GM23338 (cell line): ENCODE data around the gene LMBRD1.

Experiments
- CREB1 ChIP-seq: fragments of 250-450 bp; sonication (Bioruptor Pico); IDR thresholded peaks from 2 replicates; pipeline ENCODE4 v1.5.0; 2020; ENCODE audit warnings: low read depth, mild to moderate bottlenecking, moderate library complexity
- EZH2 ChIP-seq: fragments of 200-600 bp; sonication (generic); IDR thresholded peaks from one replicate; pipeline ENCODE4 v1.8.0; 2017; ENCODE audit warnings: antibody characterized with exemption, mild to moderate bottlenecking, low read depth; ENCODE audit not compliant: unreplicated experiment
- EZH2phosphoT487 ChIP-seq: fragments of 200-600 bp; sonication (generic); IDR thresholded peaks from one replicate; pipeline ENCODE4 v1.8.1; 2018; ENCODE audit warnings: antibody characterized with exemption; ENCODE audit not compliant: unreplicated experiment
- JUNB ChIP-seq: IDR thresholded peaks from one replicate; pipeline ENCODE4 v1.6.1; 2016; ENCODE audit warnings: antibody characterized with exemption; ENCODE audit not compliant: unreplicated experiment
- NANOG ChIP-seq: IDR thresholded peaks from 2 replicates; pipeline ENCODE4 v1.6.1; 2016; ENCODE audit warnings: antibody characterized with exemption, borderline replicate concordance
- POLR2AphosphoS5 ChIP-seq: IDR thresholded peaks from 2 replicates; pipeline ENCODE4 v1.6.1; 2016; ENCODE audit warnings: antibody characterized with exemption, low read depth
- TF ChIP-seq, protein P1 (sequence below), 2 experiments: fragments of 200-600 bp in 1 of 2; sonication (generic) in 1 of 2; conservative IDR thresholded peaks; 2 replicates each; pipeline versions ENCODE4 v1.5.1 to v1.6.1; 2016 to 2017; ENCODE audit warnings: antibody characterized with exemption in 2 of 2, low read depth in 2 of 2, mild to moderate bottlenecking in 2 of 2, moderate library complexity in 1 of 2
- TF ChIP-seq, protein P2 (sequence below): IDR thresholded peaks from one replicate; pipeline ENCODE4 v1.6.1; 2018; ENCODE audit warnings: antibody characterized with exemption; ENCODE audit not compliant: unreplicated experiment

DNA sequence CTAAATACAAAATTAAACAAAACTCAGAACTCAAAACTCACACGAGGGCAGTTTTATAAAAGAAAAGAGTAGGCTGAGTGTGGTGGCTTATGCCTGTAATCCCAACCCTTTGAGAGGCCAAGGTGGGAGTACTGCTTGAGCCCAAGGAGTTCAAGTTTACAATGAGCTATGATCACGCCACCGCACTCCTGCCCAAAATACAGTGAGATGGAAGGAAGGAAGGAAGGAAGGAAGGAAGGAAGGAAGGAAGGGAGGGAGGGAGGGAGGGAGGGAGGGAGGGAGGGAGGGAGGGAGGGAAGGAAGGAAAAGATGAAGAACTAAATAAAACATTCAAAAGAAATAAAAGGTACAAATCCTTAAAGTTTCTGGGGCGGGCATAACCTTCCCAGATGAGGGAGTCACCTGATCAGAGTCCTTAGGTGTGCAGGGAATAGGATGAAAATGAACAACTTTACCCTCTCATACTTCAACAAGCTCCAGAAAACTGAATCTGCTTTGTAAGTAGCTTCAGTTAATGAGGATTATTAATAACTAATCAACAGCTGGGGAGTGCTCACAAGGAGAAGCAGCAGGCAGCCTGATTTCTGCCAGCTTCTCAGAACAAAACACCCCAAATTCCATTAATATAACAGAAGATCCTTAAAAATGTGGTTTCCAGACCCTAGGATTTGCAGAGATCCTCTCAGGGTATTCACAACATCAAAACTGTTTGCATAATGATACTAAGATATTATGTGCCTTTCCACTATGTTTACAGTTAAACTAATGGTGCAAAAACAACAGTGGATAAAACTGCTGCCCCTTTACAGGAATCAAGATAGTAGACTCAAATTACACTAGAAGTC lies 21.8 kb downstream of the LMBRD1 start:
- TF ChIP-seq EZH2phosphoT487 (no peak), JUNB (no peak), CREB1 (no peak), EZH2 (no peak), POLR2AphosphoS5 (no peak), NANOG (no peak)
- TF ChIP-seq, protein P1, sequence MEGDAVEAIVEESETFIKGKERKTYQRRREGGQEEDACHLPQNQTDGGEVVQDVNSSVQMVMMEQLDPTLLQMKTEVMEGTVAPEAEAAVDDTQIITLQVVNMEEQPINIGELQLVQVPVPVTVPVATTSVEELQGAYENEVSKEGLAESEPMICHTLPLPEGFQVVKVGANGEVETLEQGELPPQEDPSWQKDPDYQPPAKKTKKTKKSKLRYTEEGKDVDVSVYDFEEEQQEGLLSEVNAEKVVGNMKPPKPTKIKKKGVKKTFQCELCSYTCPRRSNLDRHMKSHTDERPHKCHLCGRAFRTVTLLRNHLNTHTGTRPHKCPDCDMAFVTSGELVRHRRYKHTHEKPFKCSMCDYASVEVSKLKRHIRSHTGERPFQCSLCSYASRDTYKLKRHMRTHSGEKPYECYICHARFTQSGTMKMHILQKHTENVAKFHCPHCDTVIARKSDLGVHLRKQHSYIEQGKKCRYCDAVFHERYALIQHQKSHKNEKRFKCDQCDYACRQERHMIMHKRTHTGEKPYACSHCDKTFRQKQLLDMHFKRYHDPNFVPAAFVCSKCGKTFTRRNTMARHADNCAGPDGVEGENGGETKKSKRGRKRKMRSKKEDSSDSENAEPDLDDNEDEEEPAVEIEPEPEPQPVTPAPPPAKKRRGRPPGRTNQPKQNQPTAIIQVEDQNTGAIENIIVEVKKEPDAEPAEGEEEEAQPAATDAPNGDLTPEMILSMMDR (conservative IDR thresholded peaks at IDR 0.05; ENCODE audit: low read depth in 2 of 2), result no peak
- TF ChIP-seq, protein P2, sequence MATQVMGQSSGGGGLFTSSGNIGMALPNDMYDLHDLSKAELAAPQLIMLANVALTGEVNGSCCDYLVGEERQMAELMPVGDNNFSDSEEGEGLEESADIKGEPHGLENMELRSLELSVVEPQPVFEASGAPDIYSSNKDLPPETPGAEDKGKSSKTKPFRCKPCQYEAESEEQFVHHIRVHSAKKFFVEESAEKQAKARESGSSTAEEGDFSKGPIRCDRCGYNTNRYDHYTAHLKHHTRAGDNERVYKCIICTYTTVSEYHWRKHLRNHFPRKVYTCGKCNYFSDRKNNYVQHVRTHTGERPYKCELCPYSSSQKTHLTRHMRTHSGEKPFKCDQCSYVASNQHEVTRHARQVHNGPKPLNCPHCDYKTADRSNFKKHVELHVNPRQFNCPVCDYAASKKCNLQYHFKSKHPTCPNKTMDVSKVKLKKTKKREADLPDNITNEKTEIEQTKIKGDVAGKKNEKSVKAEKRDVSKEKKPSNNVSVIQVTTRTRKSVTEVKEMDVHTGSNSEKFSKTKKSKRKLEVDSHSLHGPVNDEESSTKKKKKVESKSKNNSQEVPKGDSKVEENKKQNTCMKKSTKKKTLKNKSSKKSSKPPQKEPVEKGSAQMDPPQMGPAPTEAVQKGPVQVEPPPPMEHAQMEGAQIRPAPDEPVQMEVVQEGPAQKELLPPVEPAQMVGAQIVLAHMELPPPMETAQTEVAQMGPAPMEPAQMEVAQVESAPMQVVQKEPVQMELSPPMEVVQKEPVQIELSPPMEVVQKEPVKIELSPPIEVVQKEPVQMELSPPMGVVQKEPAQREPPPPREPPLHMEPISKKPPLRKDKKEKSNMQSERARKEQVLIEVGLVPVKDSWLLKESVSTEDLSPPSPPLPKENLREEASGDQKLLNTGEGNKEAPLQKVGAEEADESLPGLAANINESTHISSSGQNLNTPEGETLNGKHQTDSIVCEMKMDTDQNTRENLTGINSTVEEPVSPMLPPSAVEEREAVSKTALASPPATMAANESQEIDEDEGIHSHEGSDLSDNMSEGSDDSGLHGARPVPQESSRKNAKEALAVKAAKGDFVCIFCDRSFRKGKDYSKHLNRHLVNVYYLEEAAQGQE, result no peak
